Chondrocyte (in vitro differentiated cells): ENCODE results near the gene CASTOR1. TPM values are rescaled to one million over a fixed set of nuclear protein-coding genes. Genes with fewer than 3 reads are reported as not detected.

ENCODE experiments used
- DNase-seq: peaks from one replicate; pipeline ENCODE4 v3.0.0; 2021; ENCODE audit warnings: mixed read lengths, low spot score
- H3K27ac Mint-ChIP-seq: one replicate; pipeline ENCODE4 v1.8.0; 2021; ENCODE audit warnings: mild to moderate bottlenecking, moderate library complexity, mixed read lengths; ENCODE audit not compliant: unreplicated experiment
- H3K27me3 Mint-ChIP-seq: 2 replicates; pipeline ENCODE4 v1.8.0; 2021; ENCODE audit warnings: low read depth, mixed read lengths
- H3K36me3 Mint-ChIP-seq: 2 replicates; pipeline ENCODE4 v1.8.0; 2021; ENCODE audit warnings: low read depth, mixed read lengths
- H3K4me1 Mint-ChIP-seq: 2 replicates; pipeline ENCODE4 v1.8.0; 2021; ENCODE audit warnings: low read depth, mild to moderate bottlenecking, mixed read lengths
- H3K4me3 Mint-ChIP-seq: one replicate; pipeline ENCODE4 v1.8.0; 2021; ENCODE audit warnings: mild to moderate bottlenecking, moderate library complexity, mixed read lengths; ENCODE audit not compliant: unreplicated experiment
- H3K9me3 Mint-ChIP-seq: 2 replicates; pipeline ENCODE4 v1.8.0; 2021; ENCODE audit warnings: low read depth, mixed read lengths
- CTCF ChIP-seq: fragments of 200-600 bp; sonication (generic); IDR thresholded peaks from 2 replicates; pipeline ENCODE4 v1.5.0; 2021; ENCODE audit warnings: antibody characterized with exemption, mild to moderate bottlenecking, moderate library complexity
- total RNA-seq: library from RNA; stranded (reverse); gene quantifications from 3 replicates; pipeline ENCODE4 v1.2.1, GENCODE V29; 2021

CASTOR1 gene
- total RNA-seq, 1 donor from 2014 or later: 12.1 TPM

GRCh38 chr22:30328466-30329049 lies 39.3 kb upstream of the CASTOR1 start:
- TF ChIP-seq CTCF: no peak
- no peak for DNase-seq
- H3K27me3 Mint-ChIP-seq: no peaks in the 10 kb centered on the region
- peak overlapping the region; percentile 94 for H3K27ac Mint-ChIP-seq
- no peak overlapping the region for H3K4me3 Mint-ChIP-seq
- H3K9me3 Mint-ChIP-seq: no peaks in the 10 kb centered on the region
- H3K4me1 Mint-ChIP-seq: peaks cover 46% of the 10 kb centered on the region
- peaks cover 3% of the 10 kb centered on the region for H3K36me3 Mint-ChIP-seq

DNA sequence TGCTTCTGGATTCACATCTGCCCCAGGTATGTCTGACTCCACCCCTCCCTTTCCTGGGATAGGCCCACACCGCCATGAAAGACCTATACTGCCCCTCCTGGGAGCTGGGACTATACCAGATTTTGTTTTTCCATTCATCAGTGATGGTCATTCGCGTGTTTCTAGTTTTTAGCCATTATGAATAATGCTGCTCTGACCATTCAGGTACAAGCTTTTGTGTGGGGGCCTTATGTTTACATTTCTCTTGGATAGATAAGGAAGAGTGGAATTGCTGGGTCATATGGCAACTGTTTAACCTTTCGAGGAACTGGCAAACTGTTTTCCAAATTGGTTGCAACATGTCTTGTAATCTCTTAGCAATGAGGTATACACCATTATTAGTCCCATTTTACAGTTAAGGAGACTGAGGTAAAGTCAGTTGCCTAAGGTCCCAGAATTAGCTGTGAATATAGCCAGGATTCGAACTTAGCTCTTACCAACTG lies 38.6 kb upstream of the CASTOR1 start:
- DNase-seq: no peak
- Mint-ChIP-seq H3K9me3 (no peaks in the 10 kb centered on the region), H3K36me3 (peaks cover 3% of the 10 kb centered on the region), H3K4me3 (no peak overlapping the region), H3K4me1 (peaks cover 51% of the 10 kb centered on the region), H3K27me3 (no peaks in the 10 kb centered on the region), H3K27ac (peak overlapping the region; percentile 83)
- TF ChIP-seq CTCF: peak; percentile 30

- Mint-ChIP-seq H3K4me1 (peaks cover 55% of the 10 kb centered on the region), H3K36me3 (peaks cover 3% of the 10 kb centered on the region), H3K27ac (peak within 1 kb of the TSS; percentile 89), H3K9me3 (no peaks in the 10 kb centered on the region), H3K27me3 (no peaks in the 10 kb centered on the region), H3K4me3 (peak within 1 kb of the TSS; percentile 83)
- no peak for DNase-seq
- TF ChIP-seq CTCF: no peak
Measured at GRCh38 chr22:30326706-30327362, 37.5 kb upstream of the CASTOR1 start, which contains the start of gene TBC1D10A. Gene TBC1D10A (minus strand): TSS chr22:30326941. CDS start chr22:30326881, 60 bp downstream.

GRCh38 chr22:30326255-30326705 lies 37.0 kb upstream of the CASTOR1 start:
- peaks cover 59% of the 10 kb centered on the region for H3K4me1 Mint-ChIP-seq
- H3K27ac Mint-ChIP-seq: peak overlapping the region; percentile 89
- peaks cover 3% of the 10 kb centered on the region for H3K36me3 Mint-ChIP-seq
- no peaks in the 10 kb centered on the region for H3K27me3 Mint-ChIP-seq
- TF ChIP-seq CTCF: peak; percentile 7
- no peaks in the 10 kb centered on the region for H3K9me3 Mint-ChIP-seq
- DNase-seq: no peak
- H3K4me3 Mint-ChIP-seq: peak overlapping the region; percentile 83

DNA sequence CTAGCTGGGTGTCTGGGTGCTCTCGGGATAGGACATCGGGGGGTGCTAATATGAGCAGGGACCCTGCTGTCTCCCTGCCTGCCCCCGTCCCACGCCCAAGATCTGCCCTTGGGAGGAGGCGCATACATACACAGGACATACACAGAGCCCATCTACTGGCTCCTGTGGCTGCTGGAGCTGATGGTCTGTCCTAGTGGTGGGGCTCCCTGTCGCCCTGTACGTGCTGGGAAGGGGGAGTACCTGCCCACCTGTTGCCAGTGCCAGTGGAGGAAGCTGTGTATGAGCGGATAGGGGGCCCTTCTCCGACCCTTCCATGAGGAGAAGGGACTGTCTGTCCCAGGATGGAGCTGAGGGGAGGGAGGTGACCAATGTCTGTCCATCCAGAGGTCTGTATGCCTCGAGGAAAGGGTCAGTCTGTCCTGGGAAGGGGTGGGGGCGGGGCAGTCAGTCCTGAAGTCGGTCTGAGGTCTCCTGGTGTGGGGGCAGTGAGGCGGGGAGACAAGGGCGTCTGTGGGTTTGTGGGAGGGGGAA lies 36.5 kb upstream of the CASTOR1 start:
- TF ChIP-seq CTCF: no peak
- Mint-ChIP-seq H3K36me3 (peaks cover 3% of the 10 kb centered on the region), H3K9me3 (no peaks in the 10 kb centered on the region), H3K4me3 (peak overlapping the region; percentile 83), H3K27ac (peak overlapping the region; percentile 89), H3K4me1 (peaks cover 59% of the 10 kb centered on the region), H3K27me3 (no peaks in the 10 kb centered on the region)
- DNase-seq: no peak
